ENCODE measurements around the gene C6orf47. TPM values are rescaled to one million over a fixed set of nuclear protein-coding genes. Genes with fewer than 3 reads are reported as not detected.
A peak's percentile ranks its signal among the peaks of the same experiment; 100 is the strongest.

The C6orf47 gene
- total and polyA plus RNA-seq, 2 of the 13 experiments (the other 11 are each of a cell fraction or from before 2014, with no cell fraction given) = 1.7 to 18.1 TPM

DNA sequence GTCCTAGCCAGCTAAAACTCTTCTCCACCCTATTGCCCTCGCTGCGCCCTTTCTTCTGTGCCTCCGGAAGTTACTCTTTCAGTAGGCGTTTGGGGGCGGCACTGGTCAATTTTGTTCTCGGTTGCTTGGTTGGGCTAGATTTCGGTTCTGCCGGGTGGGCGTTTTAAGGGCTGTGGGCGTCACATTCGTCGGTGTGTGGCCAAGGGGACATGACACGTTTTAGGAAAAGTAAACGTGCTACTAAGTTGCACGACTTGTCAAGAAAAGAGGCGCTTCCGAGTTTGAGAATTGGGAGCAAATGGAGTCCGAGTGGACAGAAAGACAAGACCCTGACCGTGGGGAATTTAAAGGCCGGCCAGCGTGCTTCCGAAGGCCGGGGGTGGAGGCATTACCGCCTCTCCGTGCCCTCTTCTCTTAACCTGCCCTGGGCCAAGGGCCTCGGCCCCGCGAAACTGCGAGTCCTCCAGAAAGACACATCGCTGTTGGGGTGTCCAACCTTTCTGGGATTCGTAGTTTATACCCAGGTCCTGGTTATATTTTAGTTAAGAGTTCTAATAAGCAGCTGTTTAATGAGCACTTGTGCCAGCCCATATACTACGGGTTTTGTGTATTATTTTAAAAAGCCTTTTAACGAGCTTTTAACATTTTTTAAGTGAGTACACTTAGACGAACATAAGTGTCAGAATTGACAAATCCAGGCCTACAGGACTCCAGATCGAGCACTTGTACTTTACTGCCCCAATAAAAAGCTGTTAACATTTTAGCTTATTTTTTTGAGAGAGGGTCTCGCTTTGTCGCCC is 7.5 kb downstream of the C6orf47 start (continued):
- TF ChIP-seq, protein P1, sequence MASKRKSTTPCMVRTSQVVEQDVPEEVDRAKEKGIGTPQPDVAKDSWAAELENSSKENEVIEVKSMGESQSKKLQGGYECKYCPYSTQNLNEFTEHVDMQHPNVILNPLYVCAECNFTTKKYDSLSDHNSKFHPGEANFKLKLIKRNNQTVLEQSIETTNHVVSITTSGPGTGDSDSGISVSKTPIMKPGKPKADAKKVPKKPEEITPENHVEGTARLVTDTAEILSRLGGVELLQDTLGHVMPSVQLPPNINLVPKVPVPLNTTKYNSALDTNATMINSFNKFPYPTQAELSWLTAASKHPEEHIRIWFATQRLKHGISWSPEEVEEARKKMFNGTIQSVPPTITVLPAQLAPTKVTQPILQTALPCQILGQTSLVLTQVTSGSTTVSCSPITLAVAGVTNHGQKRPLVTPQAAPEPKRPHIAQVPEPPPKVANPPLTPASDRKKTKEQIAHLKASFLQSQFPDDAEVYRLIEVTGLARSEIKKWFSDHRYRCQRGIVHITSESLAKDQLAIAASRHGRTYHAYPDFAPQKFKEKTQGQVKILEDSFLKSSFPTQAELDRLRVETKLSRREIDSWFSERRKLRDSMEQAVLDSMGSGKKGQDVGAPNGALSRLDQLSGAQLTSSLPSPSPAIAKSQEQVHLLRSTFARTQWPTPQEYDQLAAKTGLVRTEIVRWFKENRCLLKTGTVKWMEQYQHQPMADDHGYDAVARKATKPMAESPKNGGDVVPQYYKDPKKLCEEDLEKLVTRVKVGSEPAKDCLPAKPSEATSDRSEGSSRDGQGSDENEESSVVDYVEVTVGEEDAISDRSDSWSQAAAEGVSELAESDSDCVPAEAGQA (IDR thresholded peaks at IDR 0.05; ENCODE audit: low read depth) = no peak
- TF ChIP-seq, protein P1 (CRISPR knock-in tag; IDR thresholded peaks at IDR 0.05; ENCODE audit: borderline replicate concordance) = 0 out of 2 replicates have a peak, but pooled peaks have one; percentile 25
- TF ChIP-seq FIP1L1 (IDR thresholded peaks at IDR 0.05; ENCODE audit: borderline replicate concordance, insufficient read depth, low read depth, low read length) = 0 out of 2 replicates have a peak, but pooled peaks have one; percentile 34
- 0 out of 2 replicates have a peak, but pooled peaks have one; percentile 16 for TF ChIP-seq ZNF552 (CRISPR knock-in tag; IDR thresholded peaks at IDR 0.05; ENCODE audit: borderline replicate concordance)
- peak; percentile 45; the same call in 1 of the 2 replicates for TF ChIP-seq ZNF850 (CRISPR knock-in tag; conservative IDR thresholded peaks at IDR 0.05)
- 0 out of 2 replicates have a peak, but pooled peaks have one; percentile 4 for TF ChIP-seq NFYB (CRISPR knock-in tag; IDR thresholded peaks at IDR 0.05)
- TF ChIP-seq POLR2G (IDR thresholded peaks at IDR 0.05; ENCODE audit: low read depth, low read length) = peak; percentile 93
- 0 out of 2 replicates have a peak, but pooled peaks have one; percentile 6 for TF ChIP-seq ZNF263 (CRISPR knock-in tag; IDR thresholded peaks at IDR 0.05)
- TF ChIP-seq ZBTB21 (CRISPR knock-in tag; IDR thresholded peaks at IDR 0.05) = no peak
- no peak for TF ChIP-seq HMG20A (CRISPR knock-in tag; IDR thresholded peaks at IDR 0.05; ENCODE audit: borderline replicate concordance)
- TF ChIP-seq NRL (CRISPR knock-in tag; IDR thresholded peaks at IDR 0.05; ENCODE audit: borderline replicate concordance) = no peak; the same call in 1 of the 2 replicates
- peak; percentile 52; the same call in 1 of the 2 replicates for TF ChIP-seq HDAC2 (CRISPR knock-in tag; IDR thresholded peaks at IDR 0.05)
- TF ChIP-seq SAP130 (CRISPR knock-in tag; IDR thresholded peaks at IDR 0.05; ENCODE audit: low read depth) = peak; percentile 22
- TF ChIP-seq, protein P2, sequence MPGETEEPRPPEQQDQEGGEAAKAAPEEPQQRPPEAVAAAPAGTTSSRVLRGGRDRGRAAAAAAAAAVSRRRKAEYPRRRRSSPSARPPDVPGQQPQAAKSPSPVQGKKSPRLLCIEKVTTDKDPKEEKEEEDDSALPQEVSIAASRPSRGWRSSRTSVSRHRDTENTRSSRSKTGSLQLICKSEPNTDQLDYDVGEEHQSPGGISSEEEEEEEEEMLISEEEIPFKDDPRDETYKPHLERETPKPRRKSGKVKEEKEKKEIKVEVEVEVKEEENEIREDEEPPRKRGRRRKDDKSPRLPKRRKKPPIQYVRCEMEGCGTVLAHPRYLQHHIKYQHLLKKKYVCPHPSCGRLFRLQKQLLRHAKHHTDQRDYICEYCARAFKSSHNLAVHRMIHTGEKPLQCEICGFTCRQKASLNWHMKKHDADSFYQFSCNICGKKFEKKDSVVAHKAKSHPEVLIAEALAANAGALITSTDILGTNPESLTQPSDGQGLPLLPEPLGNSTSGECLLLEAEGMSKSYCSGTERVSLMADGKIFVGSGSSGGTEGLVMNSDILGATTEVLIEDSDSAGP (CRISPR knock-in tag; IDR thresholded peaks at IDR 0.05; ENCODE audit: borderline replicate concordance) = no peak; the same call in 1 of the 2 replicates
- TF ChIP-seq POGZ (CRISPR knock-in tag; IDR thresholded peaks at IDR 0.05) = no peak; the same call in 1 of the 2 replicates
- TF ChIP-seq PHF21A (CRISPR knock-in tag; IDR thresholded peaks at IDR 0.05) = peak; percentile 33; the same call in 1 of the 2 replicates
- no peak; the same call in none of the 2 replicates for TF ChIP-seq ZNF317 (CRISPR knock-in tag; IDR thresholded peaks at IDR 0.05)
- TF ChIP-seq, protein P3, sequence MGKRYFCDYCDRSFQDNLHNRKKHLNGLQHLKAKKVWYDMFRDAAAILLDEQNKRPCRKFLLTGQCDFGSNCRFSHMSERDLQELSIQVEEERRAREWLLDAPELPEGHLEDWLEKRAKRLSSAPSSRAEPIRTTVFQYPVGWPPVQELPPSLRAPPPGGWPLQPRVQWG (CRISPR knock-in tag; IDR thresholded peaks at IDR 0.05; ENCODE audit: borderline replicate concordance, low read depth) = no peak
- TF ChIP-seq SIN3B (IDR thresholded peaks at IDR 0.05; ENCODE audit: low read length) = peak; percentile 25; the same call in 1 of the 2 replicates
- no peak for TF ChIP-seq FOXM1 (CRISPR knock-in tag; IDR thresholded peaks at IDR 0.05)

Measured in HepG2 (cell line).